Kidney epithelial cell (primary cell): ENCODE data around the gene PCDH10. TPM values are rescaled to one million over a fixed set of nuclear protein-coding genes. Genes with fewer than 3 reads are reported as not detected.

Source experiments
- DNase-seq: peaks from one replicate; pipeline ENCODE4 v3.0.0-alpha.2; 2010; ENCODE audit warnings: low read depth
- H3K27me3 ChIP-seq: 2 replicates; pipeline ENCODE4 v1.6.0; 2011; ENCODE audit warnings: low read length; ENCODE audit not compliant: control insufficient read depth, insufficient read depth
- H3K36me3 ChIP-seq: 2 replicates; pipeline ENCODE4 v1.5.1; 2011; ENCODE audit warnings: low read length; ENCODE audit not compliant: control insufficient read depth, insufficient read depth
- H3K4me3 ChIP-seq: 2 replicates; pipeline ENCODE4 v1.5.1; 2011; ENCODE audit warnings: low read depth, mild to moderate bottlenecking, control low read depth, low read length
- CTCF ChIP-seq: IDR thresholded peaks from 2 replicates; pipeline ENCODE4 v1.5.1; 2011; ENCODE audit warnings: mild to moderate bottlenecking, moderate library complexity, low read length, control low read depth, inconsistent platforms; ENCODE audit not compliant: insufficient read depth, poor library complexity, severe bottlenecking
- total RNA-seq: library from RNA; depleted of rRNA; stranded (reverse); fragments of >200 nt; gene quantifications from 2 replicates; pipeline ENCODE4 v1.2.3, GENCODE V29; 2015

The PCDH10 gene
- total RNA-seq, 1 donor from 2014 or later: 2.0 TPM

GRCh38 chr4:133129237-133129636 lies 19.9 kb upstream of the PCDH10 start:
- no peak for DNase-seq
- Histone ChIP-seq H3K36me3 (no peaks in the 10 kb centered on the region), H3K27me3 (no peaks in the 10 kb centered on the region), H3K4me3 (no peak overlapping the region)
- no peak for TF ChIP-seq CTCF

GRCh38 chr4:133130171-133130570 lies 18.9 kb upstream of the PCDH10 start:
- TF ChIP-seq CTCF: no peak
- Histone ChIP-seq H3K4me3 (no peak overlapping the region), H3K27me3 (no peaks in the 10 kb centered on the region), H3K36me3 (no peaks in the 10 kb centered on the region)
- DNase-seq: no peak

GRCh38 chr4:133131829-133132460 lies 17.1 kb upstream of the PCDH10 start:
- Histone ChIP-seq H3K4me3 (no peak overlapping the region), H3K27me3 (no peaks in the 10 kb centered on the region), H3K36me3 (no peaks in the 10 kb centered on the region)
- no peak for DNase-seq
- TF ChIP-seq CTCF: no peak

GRCh38 chr4:133136833-133137232 lies 12.3 kb upstream of the PCDH10 start:
- no peak for TF ChIP-seq CTCF
- Histone ChIP-seq H3K27me3 (no peaks in the 10 kb centered on the region), H3K4me3 (no peak overlapping the region), H3K36me3 (no peaks in the 10 kb centered on the region)
- no peak for DNase-seq

- H3K36me3 ChIP-seq: no peaks in the 10 kb centered on the region
- no peak for TF ChIP-seq CTCF
- no peaks in the 10 kb centered on the region for H3K27me3 ChIP-seq
- no peak for DNase-seq
- no peak overlapping the region for H3K4me3 ChIP-seq
Measured at GRCh38 chr4:133137571-133137970, 11.5 kb upstream of the PCDH10 start.

GRCh38 chr4:133143775-133144430 lies 5.2 kb upstream of the PCDH10 start:
- Histone ChIP-seq H3K4me3 (no peak overlapping the region), H3K36me3 (no peaks in the 10 kb centered on the region), H3K27me3 (peaks cover 6% of the 10 kb centered on the region)
- no peak for TF ChIP-seq CTCF
- no peak for DNase-seq
